Ovary (tissue), 3 donors: ENCODE results near the gene CHRNB1.

ENCODE experiments used
- CTCF ChIP-seq, 3 donors: fragments of 450-650 bp in 2 of 3; fragments of 200-600 bp in 1 of 3; IDR thresholded peaks; one replicate each; pipeline versions ENCODE4 v1.5.1 to v1.8.0; 2016 to 2022; ENCODE audit warnings: antibody characterized with exemption in 3 of 3, mild to moderate bottlenecking in 1 of 3
- EP300 ChIP-seq: sonication (generic); formaldehyde crosslinking; IDR thresholded peaks from one replicate; pipeline ENCODE4 v1.6.1; 2017; ENCODE audit warnings: antibody characterized with exemption
- POLR2A ChIP-seq: fragments of 450-650 bp; IDR thresholded peaks from one replicate; pipeline ENCODE4 v1.6.1; 2017; ENCODE audit warnings: antibody characterized with exemption, mild to moderate bottlenecking, moderate library complexity
- donor health status: DM: no; HTN: no; CAD: no.

GRCh38 chr17:7468804-7469389 lies 24.0 kb downstream of the CHRNB1 start:
- TF ChIP-seq EP300: no peak
- TF ChIP-seq CTCF (IDR thresholded peaks at IDR 0.05): no peak
- TF ChIP-seq POLR2A: no peak
